SIG-M5 treated with dmso at 0.1 percent for 504 hours (cell line): Measurements from ENCODE around the gene GTPBP10.
"Not testable (repeated sequence)": the region's sequence is repeated elsewhere in the genome, so short reads cannot be mapped to it uniquely, and the experiment has no call there.

Experiments used
- DNase-seq: peaks from one replicate; lab custom pipeline; 2025; ENCODE audit not compliant: unreplicated experiment; lab: John Stamatoyannopoulos, UW

The GTPBP10 gene

GRCh38 chr7:90350032-90350431 lies 3.5 kb downstream of the GTPBP10 start:
- not testable (repeated sequence) for DNase-seq

- DNase-seq: no peak
These were observed 5.5 kb downstream of the GTPBP10 start for GRCh38 chr7:90351987-90352386.

- no peak for DNase-seq
These were observed 36.9 kb downstream of the GTPBP10 start for GRCh38 chr7:90383422-90383821.

DNA sequence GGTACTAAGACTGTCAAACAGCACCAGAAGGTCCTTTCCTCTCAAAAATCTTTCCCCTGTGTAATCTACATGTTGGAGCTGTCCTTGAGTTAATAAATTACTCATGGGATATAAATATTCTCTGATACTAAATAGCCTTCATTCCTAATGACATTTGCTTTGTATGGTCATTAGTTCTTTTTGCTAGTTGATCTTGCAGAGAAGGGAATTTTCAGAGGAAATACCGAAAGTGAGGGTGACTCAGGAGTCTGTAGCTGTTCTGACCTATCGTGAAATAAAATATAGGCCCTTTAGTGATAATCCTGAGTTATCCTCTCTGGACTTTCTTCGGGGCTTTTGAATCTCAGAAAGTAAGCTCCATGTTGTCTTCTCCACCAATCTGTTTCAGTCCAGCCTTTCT lies 37.3 kb downstream of the GTPBP10 start:
- DNase-seq: no peak

- DNase-seq: no peak
These were observed 37.9 kb downstream of the GTPBP10 start for GRCh38 chr7:90384433-90384832.

GRCh38 chr7:90387470-90388240 lies 41.1 kb downstream of the GTPBP10 start:
- DNase-seq: no peak

DNA sequence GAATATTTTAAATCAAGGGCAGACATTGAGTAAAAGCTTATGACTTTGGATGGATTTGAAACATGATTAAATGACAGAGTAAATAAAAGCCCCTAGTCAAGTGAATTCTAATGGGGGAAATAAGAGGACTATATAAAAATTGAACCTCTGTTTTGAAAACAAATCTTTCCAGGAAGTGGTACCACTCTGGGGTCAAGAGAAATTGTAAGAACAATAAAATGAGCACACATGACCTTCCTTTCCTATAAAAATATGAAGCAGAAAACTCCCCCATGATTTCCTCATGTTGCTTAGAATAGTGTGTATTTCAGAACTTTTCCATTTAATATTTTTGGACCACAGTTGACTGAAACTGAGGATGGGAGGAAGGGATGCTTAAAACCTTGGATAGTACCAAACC lies 44.4 kb downstream of the GTPBP10 start:
- DNase-seq: no peak

GRCh38 chr7:90391488-90391887 lies 45.0 kb downstream of the GTPBP10 start:
- no peak for DNase-seq

DNA sequence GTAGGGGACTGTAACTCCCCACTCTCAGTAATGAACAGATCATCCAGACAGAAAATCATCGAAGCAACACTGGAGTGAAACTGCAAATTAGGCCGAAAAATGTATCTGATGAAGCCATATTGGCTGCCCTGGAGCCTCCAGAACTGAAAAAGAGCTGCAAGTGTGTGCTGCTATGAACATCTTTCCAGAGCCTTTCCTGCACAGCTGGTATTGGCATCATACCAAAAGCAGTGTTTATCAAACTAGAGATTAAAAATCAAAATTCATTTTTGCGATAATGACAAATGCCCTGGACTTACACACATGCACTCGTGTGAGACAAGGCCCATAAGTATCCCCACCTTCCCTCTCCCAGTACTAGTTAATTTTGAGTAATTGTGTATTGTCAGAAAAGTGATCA lies 49.9 kb downstream of the GTPBP10 start:
- no peak for DNase-seq

DNA sequence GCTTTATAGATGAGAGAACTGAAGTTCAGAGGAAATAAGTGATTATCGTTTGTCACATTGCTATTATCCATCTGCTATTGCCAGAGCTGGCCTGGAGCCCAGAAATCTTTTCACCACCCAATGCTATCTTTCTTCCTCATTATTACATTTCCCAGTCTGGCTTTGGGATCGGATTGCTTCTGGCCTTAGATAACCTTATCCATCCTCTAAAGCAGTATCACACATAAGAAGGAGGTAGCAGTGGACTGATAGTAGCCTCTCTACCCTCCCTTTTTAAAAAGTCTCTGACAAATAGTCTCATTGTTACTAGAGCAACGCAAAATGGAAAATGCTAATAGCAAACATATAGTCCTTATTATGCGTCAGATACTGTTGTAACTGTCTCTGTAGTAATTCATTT lies 55.5 kb downstream of the GTPBP10 start:
- no peak for DNase-seq

GRCh38 chr7:90402785-90403173 lies 56.3 kb downstream of the GTPBP10 start:
- DNase-seq: no peak

DNA sequence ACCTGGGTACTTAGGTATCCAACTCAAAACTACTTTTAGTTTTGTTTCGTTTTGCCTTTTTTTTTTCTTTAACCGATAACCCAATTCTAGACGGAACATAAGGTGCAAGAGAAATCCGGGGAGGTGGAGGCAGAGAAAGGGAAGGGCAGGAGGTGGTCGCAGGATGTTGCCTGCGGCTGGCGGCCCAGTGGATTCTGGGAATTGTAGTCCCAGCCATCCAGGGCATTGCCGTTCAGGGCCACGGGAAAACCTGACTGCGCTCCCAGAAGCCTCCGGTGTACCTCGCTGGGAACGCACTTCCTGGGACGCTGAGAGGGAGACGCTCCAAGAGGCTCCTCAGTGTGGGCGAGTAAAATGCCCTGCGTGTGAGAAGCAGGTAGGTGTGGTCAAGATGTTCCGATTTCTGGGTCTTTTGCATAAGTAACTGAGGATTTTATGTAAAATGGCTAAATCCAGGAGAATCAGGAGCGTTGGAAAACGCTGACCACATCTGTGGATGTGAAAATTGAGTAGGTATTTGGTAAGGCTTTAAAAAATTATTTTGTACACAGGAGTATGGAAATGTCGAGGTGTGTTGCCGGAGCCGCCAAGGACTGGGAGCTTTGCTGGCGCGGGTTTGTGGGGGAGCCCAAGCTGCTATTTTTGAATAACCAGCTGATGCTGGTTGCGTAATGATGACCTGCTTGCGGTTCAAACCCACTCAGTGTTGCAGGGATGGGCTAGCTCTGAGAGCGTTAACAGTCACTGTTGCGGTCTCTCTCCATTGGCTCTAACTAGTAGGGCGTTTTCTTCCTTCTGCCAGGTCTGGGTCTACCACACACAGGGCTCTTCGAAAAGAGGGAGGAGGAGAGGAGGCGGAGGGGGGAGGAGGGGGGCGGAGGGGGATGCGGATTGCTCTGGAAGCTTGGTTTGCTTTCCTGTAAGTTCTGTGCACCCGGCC lies 56.9 kb downstream of the GTPBP10 start, which contains the start of gene CLDN12:
Gene CLDN12, plus strand, starts transcription at position 288 of the 940 bp plus-strand sequence. CDS start 9,216 bp downstream, outside the sequence.
- peak; percentile 97 for DNase-seq

DNA sequence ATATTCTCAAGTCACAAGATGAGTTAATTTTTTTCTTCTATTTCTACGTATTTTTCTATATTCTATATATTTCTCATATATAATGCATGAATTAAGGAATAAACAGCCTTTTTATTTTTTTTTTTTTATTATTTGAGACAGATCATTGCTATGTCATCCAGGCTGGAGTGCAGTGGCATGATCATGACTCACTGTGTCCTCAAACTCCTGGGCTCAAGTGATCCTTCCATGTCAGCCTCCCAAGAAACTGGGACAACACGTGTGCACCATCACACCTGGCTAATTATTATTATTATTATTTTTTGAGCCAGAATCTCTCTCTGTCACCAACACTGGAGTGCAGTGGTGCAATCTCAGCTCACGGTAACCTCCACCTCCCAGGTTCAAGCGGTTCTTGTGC lies 58.3 kb downstream of the GTPBP10 start:
- no peak for DNase-seq

GRCh38 chr7:90407484-90407821 lies 60.9 kb downstream of the GTPBP10 start:
- DNase-seq: no peak

DNA sequence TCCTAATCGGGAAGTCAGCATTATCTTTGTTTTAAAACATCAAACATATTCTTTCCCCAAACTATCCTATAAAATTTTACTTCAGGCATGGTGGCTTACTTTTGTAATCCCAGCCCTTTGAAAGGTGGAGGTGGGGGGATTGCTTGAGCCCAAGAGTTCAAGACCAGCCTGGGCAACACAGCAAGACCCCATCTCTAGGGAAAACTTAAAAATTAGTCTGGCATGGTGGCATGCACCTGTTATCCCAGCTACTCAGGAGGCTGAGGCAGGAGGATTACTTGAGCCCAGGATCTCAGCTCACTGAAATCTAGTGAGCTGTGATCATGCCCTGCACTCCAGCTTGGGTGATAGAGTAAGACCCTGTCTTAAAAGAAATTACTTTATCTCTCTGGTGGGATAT lies 61.6 kb downstream of the GTPBP10 start:
- DNase-seq: no peak

DNA sequence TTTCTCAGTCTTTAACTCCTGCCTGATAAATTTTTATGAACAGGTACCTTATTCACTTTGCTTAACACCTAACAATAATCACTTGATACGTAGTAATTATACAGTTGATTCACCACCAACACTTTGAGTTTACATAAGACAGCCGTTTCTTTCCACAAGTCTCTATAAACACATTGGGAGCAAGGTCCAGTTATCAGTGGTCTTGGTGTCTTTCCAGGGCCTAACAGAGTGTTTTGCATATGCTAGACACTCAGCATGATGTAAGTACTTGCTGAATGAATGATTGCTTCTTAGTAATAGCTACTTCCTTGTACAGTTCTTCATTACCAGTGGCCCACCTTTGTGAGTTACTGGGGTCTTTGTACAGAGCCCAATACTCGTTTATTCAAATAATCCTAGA lies 63.2 kb downstream of the GTPBP10 start:
- DNase-seq: no peak

GRCh38 chr7:90411510-90411909 lies 65.0 kb downstream of the GTPBP10 start:
- DNase-seq: peak; percentile 11

GRCh38 chr7:90412458-90413184 lies 66.1 kb downstream of the GTPBP10 start:
- DNase-seq: peak; percentile 4

GRCh38 chr7:90413185-90413528 lies 66.6 kb downstream of the GTPBP10 start:
- DNase-seq: no peak

DNA sequence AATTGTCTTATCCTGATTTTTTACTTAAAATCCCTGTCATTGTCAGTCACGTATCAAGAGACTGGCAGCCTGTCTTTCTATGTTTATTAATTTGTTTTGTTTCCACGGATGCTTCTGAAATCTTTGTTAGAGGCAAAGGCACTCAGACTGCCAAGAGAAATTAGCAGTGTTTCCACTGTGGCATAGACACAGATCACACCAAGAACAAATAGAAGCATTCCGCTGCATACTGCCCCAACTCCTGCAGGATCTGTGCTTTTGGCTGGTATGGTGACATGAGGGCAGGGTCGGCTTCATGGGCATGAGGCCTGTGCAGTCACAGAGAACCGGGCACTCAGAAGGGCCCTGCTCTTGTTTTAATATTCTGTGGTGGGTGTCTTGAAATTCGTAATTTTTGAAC lies 75.1 kb downstream of the GTPBP10 start:
- no peak for DNase-seq

DNA sequence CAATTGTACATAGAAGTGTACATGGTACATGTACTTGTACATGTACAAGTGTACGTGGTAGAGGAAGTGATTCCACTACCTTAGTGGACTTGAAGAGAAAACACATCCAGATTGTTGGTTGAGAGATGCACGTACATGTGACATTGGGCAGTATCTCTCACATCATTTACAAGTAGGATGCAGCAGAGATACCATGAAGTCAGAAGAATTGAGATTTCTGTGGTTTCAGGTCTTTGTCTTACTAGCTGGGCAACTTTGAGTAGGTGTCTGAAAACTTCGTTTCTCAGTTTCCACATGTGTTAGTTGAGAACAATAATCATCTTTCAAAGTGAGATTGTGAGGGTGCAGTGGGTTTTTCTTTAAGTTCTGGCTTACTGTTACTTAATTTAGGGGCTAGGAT lies 78.2 kb downstream of the GTPBP10 start:
- no peak for DNase-seq

- DNase-seq: no peak
These were observed 78.9 kb downstream of the GTPBP10 start for GRCh38 chr7:90425376-90425775.
